HL-60 (cell line): ENCODE data around the gene NF2.

ENCODE experiments used
- DNase-seq, 2 experiments: peaks; one replicate each; pipeline ENCODE4 v3.0.0-alpha.2; 2010 to 2020; ENCODE audit warnings: low read depth in 1 of 2, low spot score in 1 of 2
- H3K27ac ChIP-seq: fragments of 250-450 bp; sonication (Bioruptor Pico); replicated peaks from 2 replicates; pipeline ENCODE4 v1.5.1; 2020; ENCODE audit warnings: mild to moderate bottlenecking, moderate library complexity
- H3K27me3 ChIP-seq: fragments of 250-450 bp; sonication (Bioruptor Pico); 2 replicates; pipeline ENCODE4 v1.5.1; 2021; ENCODE audit warnings: mild to moderate bottlenecking, moderate library complexity; ENCODE audit not compliant: insufficient read depth, poor library complexity, severe bottlenecking
- H3K4me3 ChIP-seq: replicated peaks from 2 replicates; pipeline ENCODE4 v1.5.1; 2011; ENCODE audit warnings: mild to moderate bottlenecking, control low read depth, low read length; ENCODE audit not compliant: insufficient read depth
- CTCF ChIP-seq: IDR thresholded peaks from one replicate; pipeline ENCODE4 v1.5.1; 2011; ENCODE audit warnings: low read length, control low read depth, inconsistent platforms; ENCODE audit not compliant: insufficient read depth
- GABPA ChIP-seq: IDR thresholded peaks from 2 replicates; pipeline ENCODE4 v1.6.1; 2012; ENCODE audit warnings: low read depth
- POLR2AphosphoS5 ChIP-seq: IDR thresholded peaks from 2 replicates; pipeline ENCODE4 v1.6.1; 2012; ENCODE audit warnings: low read depth
- REST ChIP-seq: IDR thresholded peaks from 2 replicates; pipeline ENCODE4 v1.6.1; 2012; ENCODE audit warnings: low read depth; ENCODE audit not compliant: insufficient replicate concordance
- SPI1 ChIP-seq: IDR thresholded peaks from 2 replicates; pipeline ENCODE4 v1.6.1; 2012; ENCODE audit warnings: low read depth, mild to moderate bottlenecking, borderline replicate concordance

NF2 gene

GRCh38 chr22:29674121-29674520, 70.7 kb downstream of the NF2 start:
- no peak for DNase-seq
- no peaks in the 10 kb centered on the region for H3K27me3 ChIP-seq
- TF ChIP-seq SPI1 (no peak), GABPA (no peak), POLR2AphosphoS5 (no peak), CTCF (no peak), REST (no peak)
- H3K4me3 ChIP-seq, result no peak overlapping the region
- no peak overlapping the region for H3K27ac ChIP-seq

DNA sequence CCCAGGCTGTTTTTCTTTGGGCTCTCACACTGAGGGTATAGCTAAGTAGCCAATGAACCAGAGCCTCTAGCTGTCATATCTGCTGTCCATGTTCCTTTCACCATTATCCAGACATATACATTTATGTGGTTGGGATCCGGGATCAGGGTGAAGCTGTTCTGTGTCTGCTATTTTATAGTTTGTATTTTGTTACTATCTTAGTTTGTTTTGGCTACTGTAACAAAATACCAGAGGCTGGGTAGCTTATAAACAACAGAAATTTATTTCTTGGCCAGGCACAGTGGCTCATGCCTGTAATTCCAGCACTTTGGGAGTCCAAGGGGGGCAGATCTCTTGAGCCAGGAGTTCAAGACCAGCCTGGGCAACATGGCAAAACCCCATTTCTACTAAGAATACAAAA, 75.9 kb downstream of the NF2 start:
- no peak for TF ChIP-seq GABPA
- no peak for TF ChIP-seq SPI1
- no peak for TF ChIP-seq POLR2AphosphoS5
- TF ChIP-seq CTCF, result no peak
- TF ChIP-seq REST, result no peak
- no peak for DNase-seq
- H3K27ac ChIP-seq, result no peak overlapping the region
- no peak overlapping the region for H3K4me3 ChIP-seq
- H3K27me3 ChIP-seq, result no peaks in the 10 kb centered on the region

DNA sequence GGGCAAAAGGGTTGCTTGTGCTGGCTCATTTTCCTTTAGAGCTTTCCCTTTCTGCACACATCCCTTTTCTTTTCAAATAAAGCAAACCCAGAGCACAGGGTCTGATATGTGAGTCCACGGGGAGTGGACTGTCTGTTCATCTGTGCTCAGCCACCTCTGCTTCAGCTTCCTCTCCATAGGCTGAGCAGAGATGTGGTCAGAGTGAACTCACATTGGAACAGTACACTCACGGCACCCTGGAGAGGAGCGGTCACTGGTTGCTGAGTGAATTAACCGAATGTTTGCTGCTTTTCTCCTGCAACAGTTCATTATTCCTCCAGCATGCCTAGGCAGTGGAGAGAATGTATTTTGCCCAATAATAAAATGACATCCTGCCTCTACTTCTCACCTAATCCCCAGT, 80.1 kb downstream of the NF2 start:
- no peak for DNase-seq
- Histone ChIP-seq H3K27ac (no peak overlapping the region), H3K27me3 (no peaks in the 10 kb centered on the region), H3K4me3 (no peak overlapping the region)
- no peak for TF ChIP-seq CTCF
- no peak for TF ChIP-seq GABPA
- no peak for TF ChIP-seq POLR2AphosphoS5
- no peak for TF ChIP-seq REST
- TF ChIP-seq SPI1, result no peak
